CD4-positive, alpha-beta memory T cell (primary cell): ENCODE results near the gene LYSMD3. TPM values are rescaled to one million over a fixed set of nuclear protein-coding genes. Genes with fewer than 3 reads are reported as not detected.

Source experiments
- CTCF ChIA-PET: fragments of 350-600 bp; sonication (Branson Sonifier 250); formaldehyde crosslinking; loops from one replicate; lab custom pipeline; 2021; ENCODE audit warnings: inconsistent platforms; ENCODE audit not compliant: partially characterized antibody; lab: Charles Lee
- POLR2A ChIA-PET: fragments of 350-600 bp; sonication (Branson Sonifier 250); formaldehyde crosslinking; loops from one replicate; lab custom pipeline; 2021; ENCODE audit not compliant: partially characterized antibody; lab: Charles Lee
- DNase-seq, 5 donors: peaks; one replicate each; pipeline versions ENCODE4 v3.0.0 to v3.0.0-alpha.2; 2020 to 2022; ENCODE audit warnings: mixed read lengths in 1 of 5
- H3K27ac ChIP-seq: one replicate; pipeline ENCODE4 v1.7.0; 2013; ENCODE audit warnings: low read depth, low read length
- H3K27me3 ChIP-seq: 2 replicates; pipeline ENCODE4 v1.7.0; 2013; ENCODE audit warnings: mild to moderate bottlenecking, low read length, moderate library complexity; ENCODE audit not compliant: insufficient read depth
- H3K36me3 ChIP-seq: 2 replicates; pipeline ENCODE4 v1.7.0; 2013; ENCODE audit warnings: mild to moderate bottlenecking, low read length, moderate library complexity; ENCODE audit not compliant: insufficient read depth
- H3K4me1 ChIP-seq: 2 replicates; pipeline ENCODE4 v1.7.0; 2013; ENCODE audit warnings: mild to moderate bottlenecking, low read length, moderate library complexity; ENCODE audit not compliant: insufficient read depth
- H3K4me3 ChIP-seq, 2 donors: one replicate each; pipeline ENCODE4 v1.7.0; 2013; ENCODE audit warnings: low read length in 2 of 2, mild to moderate bottlenecking in 1 of 2
- H3K9me3 ChIP-seq, 2 donors: one replicate each; pipeline ENCODE4 v1.7.0; 2013; ENCODE audit warnings: low read length in 2 of 2, control low read depth in 1 of 2; ENCODE audit not compliant: control insufficient read depth in 1 of 2
- H3K27ac Mint-ChIP-seq, 7 donors: one replicate each; pipeline ENCODE4 v1.8.0; 2020 to 2021; ENCODE audit warnings: mixed read lengths in 7 of 7, mild to moderate bottlenecking in 6 of 7, inconsistent platforms in 3 of 7, moderate library complexity in 3 of 7
- H3K27me3 Mint-ChIP-seq, 2 donors: one replicate each; pipeline ENCODE4 v1.8.0; 2020 to 2021; ENCODE audit warnings: mixed read lengths in 2 of 2
- H3K36me3 Mint-ChIP-seq, 2 donors: one replicate each; pipeline ENCODE4 v1.8.0; 2020 to 2021; ENCODE audit warnings: mixed read lengths in 2 of 2, inconsistent platforms in 1 of 2, mild to moderate bottlenecking in 1 of 2
- H3K4me1 Mint-ChIP-seq, 4 donors: one replicate each; pipeline ENCODE4 v1.8.0; 2020 to 2021; ENCODE audit warnings: mixed read lengths in 4 of 4, mild to moderate bottlenecking in 1 of 4
- H3K4me3 Mint-ChIP-seq, 8 donors: one replicate each; pipeline ENCODE4 v1.8.0; 2020 to 2021; ENCODE audit warnings: mixed read lengths in 8 of 8, mild to moderate bottlenecking in 7 of 8, moderate library complexity in 6 of 8, inconsistent platforms in 3 of 8
- H3K9me3 Mint-ChIP-seq, 8 donors: one replicate each; pipeline ENCODE4 v1.8.0; 2020 to 2021; ENCODE audit warnings: mixed read lengths in 8 of 8, mild to moderate bottlenecking in 5 of 8, inconsistent platforms in 3 of 8, moderate library complexity in 1 of 8
- intact Hi-C: fragments of 100-400 bp; cut with micrococcal nuclease; formaldehyde crosslinking; loops from one replicate; pipeline ENCODE4 v1.15.1; 2023
- polyA plus RNA-seq, 2 donors: library from polyadenylated mRNA; unstranded; fragments of 300-500 nt; fragmentation: Illumina TruSeq; gene quantifications; one replicate each; pipeline ENCODE4 v1.2.3, GENCODE V29; 2021
- total RNA-seq, 2 experiments: library from RNA; stranded (reverse); gene quantifications; one replicate each; pipeline ENCODE4 v1.2.3, GENCODE V29; 2021

Gene LYSMD3
- total and polyA plus RNA-seq, 4 experiments from 2014 or later: 11.7 to 30.9 (median 22.4) TPM

DNA sequence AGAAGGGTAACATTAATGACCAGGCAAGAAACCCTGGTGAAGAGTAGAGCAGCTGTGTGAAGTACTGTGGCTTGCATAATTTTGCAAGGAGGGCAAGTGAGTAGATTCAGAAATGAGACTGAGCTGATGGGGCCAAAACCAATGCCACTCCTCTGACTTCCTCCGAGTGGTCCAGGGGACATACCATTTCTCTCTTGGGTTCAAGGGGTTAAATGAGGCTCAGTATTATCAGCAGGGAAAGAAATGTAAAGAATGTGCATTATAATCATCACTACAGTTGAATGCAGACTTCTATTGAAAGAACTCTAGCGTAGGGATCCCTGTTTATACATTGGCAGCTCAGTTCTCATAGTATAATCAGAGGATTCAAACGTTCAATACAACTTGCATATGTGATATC lies 44.8 kb downstream of the LYSMD3 start:
- H3K27me3 Mint-ChIP-seq: no peaks in the 10 kb centered on the region
- Histone ChIP-seq H3K4me3 (no peak overlapping the region), H3K27me3 (no peaks in the 10 kb centered on the region), H3K27ac (no peak overlapping the region), H3K4me1 (no peaks in the 10 kb centered on the region), H3K36me3 (no peaks in the 10 kb centered on the region), H3K9me3 (no peaks in the 10 kb centered on the region)
- ChIA-PET POLR2A (interaction anchor here (1.3 kb wide), 1 partner anchor 10 kb away, joined by 7 read pairs; the partner anchor contains the start of genes MBLAC2 and POLR3G), CTCF (interaction anchor here (1.3 kb wide), 1 partner anchor 16 kb away, joined by 3 read pairs; no protein-coding TSS in a partner anchor)
- H3K4me1 Mint-ChIP-seq: no peaks in the 10 kb centered on the region
- H3K36me3 Mint-ChIP-seq: no peaks in the 10 kb centered on the region
- no peak overlapping the region for H3K4me3 Mint-ChIP-seq
- no peak for DNase-seq
- H3K27ac Mint-ChIP-seq: peak overlapping the region in 1 of 7 donors; percentile 19
- intact Hi-C loops: no loop called here
- peaks cover 0 to 3% (median 0%) of the 10 kb centered on the region in 8 donors for H3K9me3 Mint-ChIP-seq

GRCh38 chr5:90483206-90483605 lies 46.2 kb downstream of the LYSMD3 start:
- CTCF ChIA-PET: interaction anchor here (1.3 kb wide), 1 partner anchor 17 kb away, joined by 3 read pairs; no protein-coding TSS in a partner anchor
- H3K9me3 Mint-ChIP-seq: peaks cover 0 to 3% (median 0%) of the 10 kb centered on the region in 8 donors
- Histone ChIP-seq H3K36me3 (no peaks in the 10 kb centered on the region), H3K4me1 (no peaks in the 10 kb centered on the region), H3K27me3 (no peaks in the 10 kb centered on the region), H3K9me3 (no peaks in the 10 kb centered on the region), H3K4me3 (no peak overlapping the region), H3K27ac (no peak overlapping the region)
- no peak overlapping the region for H3K4me3 Mint-ChIP-seq
- no peaks in the 10 kb centered on the region for H3K36me3 Mint-ChIP-seq
- no peaks in the 10 kb centered on the region for H3K4me1 Mint-ChIP-seq
- no peaks in the 10 kb centered on the region for H3K27me3 Mint-ChIP-seq
- intact Hi-C loops: no loop called here
- POLR2A ChIA-PET: interaction anchor here (1.3 kb wide), 1 partner anchor 8 kb away, joined by 7 read pairs; the partner anchor contains the start of genes MBLAC2 and POLR3G
- DNase-seq: no peak
- no peak overlapping the region for H3K27ac Mint-ChIP-seq

DNA sequence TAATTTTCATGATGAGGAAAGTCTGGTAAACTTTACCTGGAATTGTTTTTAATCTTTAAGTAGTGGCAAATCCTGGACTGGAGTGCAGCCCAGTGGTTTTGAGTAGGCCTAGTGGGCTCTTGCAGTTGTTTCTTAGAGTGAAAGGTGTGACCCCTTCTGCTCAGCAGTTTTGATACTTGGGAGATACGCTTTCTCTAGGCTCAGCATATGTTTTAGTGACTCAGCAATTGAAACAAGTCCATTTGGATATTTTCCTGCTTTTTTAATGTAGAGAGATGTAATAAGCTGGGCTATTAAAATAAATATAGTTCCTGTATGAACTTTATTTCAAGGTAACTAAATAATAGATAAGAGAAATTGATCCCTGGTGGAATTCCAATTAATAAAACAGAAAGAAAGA lies 48.7 kb downstream of the LYSMD3 start:
- intact Hi-C loops: no loop called here
- Mint-ChIP-seq H3K36me3 (no peaks in the 10 kb centered on the region), H3K27me3 (no peaks in the 10 kb centered on the region), H3K4me1 (no peaks in the 10 kb centered on the region), H3K27ac (no peak overlapping the region), H3K4me3 (no peak overlapping the region), H3K9me3 (no peaks in the 10 kb centered on the region)
- Histone ChIP-seq H3K4me1 (no peaks in the 10 kb centered on the region), H3K27ac (no peak overlapping the region), H3K27me3 (no peaks in the 10 kb centered on the region), H3K36me3 (no peaks in the 10 kb centered on the region), H3K4me3 (no peak overlapping the region), H3K9me3 (no peaks in the 10 kb centered on the region)
- no peak for DNase-seq
- ChIA-PET POLR2A (no interaction called here), CTCF (no interaction called here)

- Histone ChIP-seq H3K36me3 (no peaks in the 10 kb centered on the region), H3K27ac (no peak overlapping the region), H3K27me3 (no peaks in the 10 kb centered on the region), H3K9me3 (no peaks in the 10 kb centered on the region), H3K4me1 (peaks cover 4% of the 10 kb centered on the region), H3K4me3 (no peak overlapping the region)
- intact Hi-C loops: no loop called here
- no peak overlapping the region for H3K27ac Mint-ChIP-seq
- no peaks in the 10 kb centered on the region for H3K27me3 Mint-ChIP-seq
- peaks cover 3 to 8% (median 7%) of the 10 kb centered on the region in 4 donors for H3K4me1 Mint-ChIP-seq
- no peaks in the 10 kb centered on the region for H3K36me3 Mint-ChIP-seq
- no peak overlapping the region for H3K4me3 Mint-ChIP-seq
- CTCF ChIA-PET: no interaction called here
- H3K9me3 Mint-ChIP-seq: peaks cover 0 to 3% (median 0%) of the 10 kb centered on the region in 8 donors
- DNase-seq: no peak
- POLR2A ChIA-PET: no interaction called here
These were observed 49.6 kb downstream of the LYSMD3 start for GRCh38 chr5:90479611-90480385.

GRCh38 chr5:90477621-90478215 lies 51.7 kb downstream of the LYSMD3 start:
- CTCF ChIA-PET: interaction anchor here (0.9 to 1.2 kb wide), 2 partner anchors 39 to 88 kb away, joined by 3 read pairs; no protein-coding TSS in a partner anchor
- H3K27ac ChIP-seq: no peak overlapping the region
- intact Hi-C loops: no loop called here

DNA sequence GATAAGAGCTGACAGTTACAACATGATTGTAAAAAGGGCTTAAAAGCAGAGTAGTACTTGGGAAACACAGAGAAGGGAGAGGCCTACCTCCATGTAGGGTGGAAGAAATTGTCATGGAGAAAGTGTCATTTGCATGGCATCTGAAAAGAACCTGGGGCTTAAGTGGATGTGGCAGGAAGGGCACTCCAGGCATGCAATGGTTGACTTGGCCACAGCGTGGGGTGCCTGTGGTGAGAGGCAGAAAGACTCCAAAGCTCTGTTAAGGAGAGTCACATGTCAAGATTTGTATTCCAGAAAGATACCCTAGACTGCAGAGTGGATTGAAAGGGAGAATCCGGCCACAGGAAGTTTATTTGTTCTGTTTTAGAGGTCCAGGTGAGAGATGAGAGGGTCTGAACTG lies 52.3 kb downstream of the LYSMD3 start:
- no peaks in the 10 kb centered on the region for H3K27me3 Mint-ChIP-seq
- intact Hi-C loops: no loop called here
- H3K4me1 ChIP-seq: peaks cover 20% of the 10 kb centered on the region
- ChIA-PET POLR2A (interaction anchor here (0.7 to 7.0 kb wide), 3 partner anchors 52 to 906 kb away, joined by 3 to 72 read pairs (median 50); partner anchors contain the start of genes ARRDC3, CETN3 and LYSMD3), CTCF (interaction anchor here (0.7 to 1.2 kb wide), 2 partner anchors 10 to 37 kb away, joined by 3 to 4 read pairs; no protein-coding TSS in a partner anchor)
- no peaks in the 10 kb centered on the region for H3K27me3 ChIP-seq
- DNase-seq: no peak
- H3K27ac Mint-ChIP-seq: no peak overlapping the region
- no peaks in the 10 kb centered on the region for H3K9me3 ChIP-seq
- H3K4me1 Mint-ChIP-seq: peaks cover 13 to 31% (median 19%) of the 10 kb centered on the region in 4 donors
- no peak overlapping the region for H3K4me3 Mint-ChIP-seq
- peaks cover 0 to 8% of the 10 kb centered on the region in 2 donors for H3K36me3 Mint-ChIP-seq
- H3K27ac ChIP-seq: no peak overlapping the region
- peaks cover 0 to 6% (median 0%) of the 10 kb centered on the region in 8 donors for H3K9me3 Mint-ChIP-seq
- H3K36me3 ChIP-seq: no peaks in the 10 kb centered on the region
- H3K4me3 ChIP-seq: no peak overlapping the region

More at GRCh38 chr5:90477621-90478215, 51.7 kb downstream of the LYSMD3 start:
- H3K4me1 ChIP-seq: peaks cover 14% of the 10 kb centered on the region
- no peaks in the 10 kb centered on the region for H3K9me3 ChIP-seq
- peaks cover 0 to 8% of the 10 kb centered on the region in 2 donors for H3K36me3 Mint-ChIP-seq
- DNase-seq: no peak
- no peaks in the 10 kb centered on the region for H3K36me3 ChIP-seq
- H3K4me1 Mint-ChIP-seq: peaks cover 11 to 26% (median 16%) of the 10 kb centered on the region in 4 donors
- peaks cover 0 to 6% (median 0%) of the 10 kb centered on the region in 8 donors for H3K9me3 Mint-ChIP-seq
- no peak overlapping the region for H3K4me3 ChIP-seq
- H3K27ac Mint-ChIP-seq: no peak overlapping the region
- POLR2A ChIA-PET: interaction anchor here (7.0 kb wide), 1 partner anchor 67 kb away, joined by 72 read pairs; the partner anchor contains the start of gene CETN3
- H3K27me3 Mint-ChIP-seq: no peaks in the 10 kb centered on the region
- H3K4me3 Mint-ChIP-seq: no peak overlapping the region
- no peaks in the 10 kb centered on the region for H3K27me3 ChIP-seq
